ENCODE measurements around the gene MYO5B. TPM values are rescaled to one million over a fixed set of nuclear protein-coding genes. Genes with fewer than 3 reads are reported as not detected.
"Not testable (repeated sequence)": the region's sequence is repeated elsewhere in the genome, so short reads cannot be mapped to it uniquely, and the experiment has no call there.

Gene MYO5B
- total and polyA plus RNA-seq, 9 of the 15 experiments (the other 6 are each of a cell fraction or from before 2014, with no cell fraction given), result 0.07 to 0.42 (median 0.28) TPM

GRCh38 chr18:49789560-49790134 lies 405.3 kb downstream of the MYO5B start:
- H3K4me2 ChIP-seq (ENCODE audit: insufficient read depth, low read length); ATAC-seq; H2AFZ ChIP-seq (ENCODE audit: low read depth, low read length); FAIRE-seq; H3K79me2 ChIP-seq (ENCODE audit: control insufficient read depth, insufficient read depth, low read length); intact Hi-C loops (cut with micrococcal nuclease); in situ Hi-C loops (cut with MboI); POLR2A ChIA-PET; DNase-seq (ENCODE audit: extremely low read depth in 1 of 4, low spot score in 3 of 4); H4K20me1 ChIP-seq (replicated peaks; ENCODE audit: control insufficient read depth, insufficient read depth, low read length); H3K27ac ChIP-seq (ENCODE audit: extremely low read depth, low read depth, low read length); BruUV-seq (replicated peaks); H3K9me3 ChIP-seq (replicated peaks; ENCODE audit: control insufficient read depth, insufficient read depth, low read depth, low read length); H3K4me3 ChIP-seq; H3K9ac ChIP-seq (ENCODE audit: insufficient read depth in 1 of 2, low read depth in 2 of 2, low read length in 2 of 2); H3K4me1 ChIP-seq (replicated peaks in 1 of 2; ENCODE audit: control insufficient read depth in 2 of 2, insufficient read depth in 2 of 2, low read length in 2 of 2); H3K9me1 ChIP-seq (ENCODE audit: control insufficient read depth, insufficient read depth, low read length); H3K27me3 ChIP-seq (ENCODE audit: control insufficient read depth in 2 of 2, insufficient read depth in 2 of 2, low read length in 2 of 2); CTCF ChIA-PET (ENCODE audit: low intra/inter-chr PET ratio): not testable (repeated sequence)
- H3K36me3 ChIP-seq (ENCODE audit: control insufficient read depth, insufficient read depth, low read length), result peaks cover 13% of the 10 kb centered on the region; the same call in 2 of the 3 replicates
- WGBS (ENCODE audit: insufficient coverage, low coverage, missing lambda C conversion rate), result 85% methylated on average over 2 of the region's 8 CpGs
- TF ChIP-seq EGR1 (conservative IDR thresholded peaks at IDR 0.05), result peak; percentile 24; the same call in 1 of the 2 replicates

DNA sequence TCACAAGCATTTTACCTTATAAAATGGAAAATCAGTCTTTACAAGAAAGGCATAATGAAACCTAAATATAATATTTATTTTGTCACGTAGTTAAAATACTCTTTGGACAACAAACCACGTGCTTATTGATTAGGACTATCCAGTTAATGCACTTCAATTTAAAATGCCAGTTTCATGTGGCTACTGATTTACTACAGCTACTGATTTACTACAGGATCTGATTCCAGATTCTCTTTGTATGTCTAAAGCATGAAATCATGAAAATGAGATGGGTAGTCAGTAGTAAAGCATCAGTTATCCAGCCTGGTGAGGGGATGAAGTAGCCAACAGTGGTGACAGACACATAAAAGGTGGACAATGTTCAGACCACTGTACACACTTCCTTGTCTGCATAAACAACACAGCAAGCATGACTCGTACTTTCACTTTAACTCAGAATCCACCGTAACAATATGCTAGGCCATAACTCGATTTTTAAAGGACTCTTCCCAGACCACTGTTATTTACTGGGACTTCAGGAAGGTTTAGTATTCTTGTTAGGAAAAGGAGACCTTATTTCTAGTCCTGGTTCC lies 406.5 kb downstream of the MYO5B start:
- BruUV-seq (replicated peaks), result no TSS peak
- Histone ChIP-seq H3K9ac (ENCODE audit: insufficient read depth in 1 of 2, low read depth in 2 of 2, low read length in 2 of 2) (no peak overlapping the region), H3K4me1 (replicated peaks in 1 of 2; ENCODE audit: control insufficient read depth in 2 of 2, insufficient read depth in 2 of 2, low read length in 2 of 2) (peaks cover 0 to 4% of the 10 kb centered on the region in 2 experiments; a peak in 2 of 5 replicates), H3K79me2 (ENCODE audit: control insufficient read depth, insufficient read depth, low read length) (no peaks in the 10 kb centered on the region), H3K27me3 (ENCODE audit: control insufficient read depth in 2 of 2, insufficient read depth in 2 of 2, low read length in 2 of 2) (no peaks in the 10 kb centered on the region), H3K9me3 (replicated peaks; ENCODE audit: control insufficient read depth, insufficient read depth, low read depth, low read length) (no peaks in the 10 kb centered on the region), H4K20me1 (replicated peaks; ENCODE audit: control insufficient read depth, insufficient read depth, low read length) (no peaks in the 10 kb centered on the region), H3K4me2 (ENCODE audit: insufficient read depth, low read length) (peak overlapping the region; percentile 27; the same call in 1 of the 2 replicates), H3K36me3 (ENCODE audit: control insufficient read depth, insufficient read depth, low read length) (peaks cover 10% of the 10 kb centered on the region; the same call in 2 of the 3 replicates), H2AFZ (ENCODE audit: low read depth, low read length) (peak overlapping the region; percentile 59; the same call in 1 of the 2 replicates), H3K4me3 (no peak overlapping the region), H3K9me1 (ENCODE audit: control insufficient read depth, insufficient read depth, low read length) (no peaks in the 10 kb centered on the region), H3K27ac (ENCODE audit: extremely low read depth, low read depth, low read length) (peak overlapping the region; percentile 13; the same call in 1 of the 3 replicates)
- ChIA-PET POLR2A (interaction anchor here (0.6 to 1.3 kb wide), 2 partner anchors 11 to 16 kb away, joined by 3 to 5 read pairs; no protein-coding TSS in a partner anchor), CTCF (ENCODE audit: low intra/inter-chr PET ratio) (no interaction called here)
- FAIRE-seq, result peak; percentile 19
- intact Hi-C loops (cut with micrococcal nuclease) (no loop called here), in situ Hi-C loops (cut with MboI) (no loop called here)
- 30% methylated on average over 5 of the region's 5 CpGs for WGBS (ENCODE audit: insufficient coverage, low coverage, missing lambda C conversion rate)
- DNase-seq (ENCODE audit: extremely low read depth in 1 of 4, low spot score in 3 of 4), result no peak
- ATAC-seq, result peak; percentile 38; the same call in 1 of the 3 replicates
- TF ChIP-seq ESRRB (CRISPR knock-in tag; IDR thresholded peaks at IDR 0.05; ENCODE audit: borderline replicate concordance) (no peak), SRSF9 (IDR thresholded peaks at IDR 0.05; ENCODE audit: borderline replicate concordance, low read depth, low read length) (no peak), NFIX (CRISPR knock-in tag; IDR thresholded peaks at IDR 0.05; ENCODE audit: low read depth) (no peak), SNIP1 (IDR thresholded peaks at IDR 0.05; ENCODE audit: low read depth) (no peak), ZNF551 (CRISPR knock-in tag; IDR thresholded peaks at IDR 0.05) (no peak), NFYB (IDR thresholded peaks at IDR 0.05; ENCODE audit: extremely low read depth, insufficient read length) (no peak)
- TF ChIP-seq, protein P1, sequence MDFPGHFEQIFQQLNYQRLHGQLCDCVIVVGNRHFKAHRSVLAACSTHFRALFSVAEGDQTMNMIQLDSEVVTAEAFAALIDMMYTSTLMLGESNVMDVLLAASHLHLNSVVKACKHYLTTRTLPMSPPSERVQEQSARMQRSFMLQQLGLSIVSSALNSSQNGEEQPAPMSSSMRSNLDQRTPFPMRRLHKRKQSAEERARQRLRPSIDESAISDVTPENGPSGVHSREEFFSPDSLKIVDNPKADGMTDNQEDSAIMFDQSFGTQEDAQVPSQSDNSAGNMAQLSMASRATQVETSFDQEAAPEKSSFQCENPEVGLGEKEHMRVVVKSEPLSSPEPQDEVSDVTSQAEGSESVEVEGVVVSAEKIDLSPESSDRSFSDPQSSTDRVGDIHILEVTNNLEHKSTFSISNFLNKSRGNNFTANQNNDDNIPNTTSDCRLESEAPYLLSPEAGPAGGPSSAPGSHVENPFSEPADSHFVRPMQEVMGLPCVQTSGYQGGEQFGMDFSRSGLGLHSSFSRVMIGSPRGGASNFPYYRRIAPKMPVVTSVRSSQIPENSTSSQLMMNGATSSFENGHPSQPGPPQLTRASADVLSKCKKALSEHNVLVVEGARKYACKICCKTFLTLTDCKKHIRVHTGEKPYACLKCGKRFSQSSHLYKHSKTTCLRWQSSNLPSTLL (IDR thresholded peaks at IDR 0.05), result no peak
- TF ChIP-seq, protein P2, sequence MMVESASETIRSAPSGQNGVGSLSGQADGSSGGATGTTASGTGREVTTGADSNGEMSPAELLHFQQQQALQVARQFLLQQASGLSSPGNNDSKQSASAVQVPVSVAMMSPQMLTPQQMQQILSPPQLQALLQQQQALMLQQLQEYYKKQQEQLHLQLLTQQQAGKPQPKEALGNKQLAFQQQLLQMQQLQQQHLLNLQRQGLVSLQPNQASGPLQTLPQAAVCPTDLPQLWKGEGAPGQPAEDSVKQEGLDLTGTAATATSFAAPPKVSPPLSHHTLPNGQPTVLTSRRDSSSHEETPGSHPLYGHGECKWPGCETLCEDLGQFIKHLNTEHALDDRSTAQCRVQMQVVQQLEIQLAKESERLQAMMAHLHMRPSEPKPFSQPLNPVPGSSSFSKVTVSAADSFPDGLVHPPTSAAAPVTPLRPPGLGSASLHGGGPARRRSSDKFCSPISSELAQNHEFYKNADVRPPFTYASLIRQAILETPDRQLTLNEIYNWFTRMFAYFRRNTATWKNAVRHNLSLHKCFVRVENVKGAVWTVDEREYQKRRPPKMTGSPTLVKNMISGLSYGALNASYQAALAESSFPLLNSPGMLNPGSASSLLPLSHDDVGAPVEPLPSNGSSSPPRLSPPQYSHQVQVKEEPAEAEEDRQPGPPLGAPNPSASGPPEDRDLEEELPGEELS (CRISPR knock-in tag; IDR thresholded peaks at IDR 0.05; ENCODE audit: borderline replicate concordance), result no peak
